Measurements from ENCODE around the gene ZNF750. TPM values are rescaled to one million over a fixed set of nuclear protein-coding genes. Genes with fewer than 3 reads are reported as not detected.

The ZNF750 gene
- total RNA-seq, 2 donors from 2014 or later = not detected

DNA sequence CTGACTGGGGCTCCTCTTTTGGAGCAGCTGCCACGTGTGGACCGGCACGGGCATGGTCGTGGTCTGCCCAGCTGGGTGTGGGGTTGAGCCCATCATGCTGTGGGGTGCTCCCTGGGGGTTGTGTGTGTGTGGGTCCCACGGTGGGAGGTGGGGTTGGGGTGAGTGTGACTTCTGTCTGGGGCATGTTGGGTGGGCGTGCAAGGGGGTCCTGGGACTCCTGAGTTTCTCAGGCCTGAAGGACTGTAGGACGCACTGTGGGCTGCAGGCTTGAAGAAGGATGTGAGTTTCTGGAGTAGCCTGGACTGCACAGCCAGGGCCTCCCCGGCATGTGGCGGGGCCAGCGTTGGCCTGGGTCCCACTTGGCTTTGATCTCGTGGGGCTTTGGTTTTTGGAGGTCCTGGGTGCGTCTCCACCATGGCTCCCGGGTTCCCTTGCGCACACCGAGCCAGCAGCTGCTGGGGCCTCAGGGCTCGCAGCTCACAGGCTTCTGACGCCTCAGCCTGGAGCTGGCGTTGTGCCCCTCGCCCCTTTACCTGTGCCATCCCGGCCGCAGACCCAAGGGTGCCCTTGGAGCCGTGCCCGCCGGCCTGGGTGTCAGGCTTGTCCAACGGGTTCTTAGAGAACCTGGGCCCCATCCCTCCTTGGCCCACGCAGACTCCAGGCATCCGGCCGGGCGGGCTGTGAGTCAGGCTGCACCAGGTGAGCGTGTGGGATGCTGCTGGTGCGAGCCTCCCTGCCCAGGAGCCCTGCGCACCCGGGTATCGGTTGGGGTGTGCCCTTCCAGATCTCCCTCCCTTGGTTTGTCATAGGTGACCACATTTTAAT, 34.4 kb upstream of the ZNF750 start:
- TF ChIP-seq, protein P1, sequence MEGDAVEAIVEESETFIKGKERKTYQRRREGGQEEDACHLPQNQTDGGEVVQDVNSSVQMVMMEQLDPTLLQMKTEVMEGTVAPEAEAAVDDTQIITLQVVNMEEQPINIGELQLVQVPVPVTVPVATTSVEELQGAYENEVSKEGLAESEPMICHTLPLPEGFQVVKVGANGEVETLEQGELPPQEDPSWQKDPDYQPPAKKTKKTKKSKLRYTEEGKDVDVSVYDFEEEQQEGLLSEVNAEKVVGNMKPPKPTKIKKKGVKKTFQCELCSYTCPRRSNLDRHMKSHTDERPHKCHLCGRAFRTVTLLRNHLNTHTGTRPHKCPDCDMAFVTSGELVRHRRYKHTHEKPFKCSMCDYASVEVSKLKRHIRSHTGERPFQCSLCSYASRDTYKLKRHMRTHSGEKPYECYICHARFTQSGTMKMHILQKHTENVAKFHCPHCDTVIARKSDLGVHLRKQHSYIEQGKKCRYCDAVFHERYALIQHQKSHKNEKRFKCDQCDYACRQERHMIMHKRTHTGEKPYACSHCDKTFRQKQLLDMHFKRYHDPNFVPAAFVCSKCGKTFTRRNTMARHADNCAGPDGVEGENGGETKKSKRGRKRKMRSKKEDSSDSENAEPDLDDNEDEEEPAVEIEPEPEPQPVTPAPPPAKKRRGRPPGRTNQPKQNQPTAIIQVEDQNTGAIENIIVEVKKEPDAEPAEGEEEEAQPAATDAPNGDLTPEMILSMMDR (IDR thresholded peaks at IDR 0.05) = no peak
- no peak for DNase-seq (ENCODE audit: low spot score)
- Histone ChIP-seq H3K27ac (no peak overlapping the region), H3K4me1 (peaks cover 0 to 31% of the 10 kb centered on the region in 2 donors), H3K27me3 (no peaks in the 10 kb centered on the region), H3K4me3 (no peak overlapping the region), H3K9me3 (no peaks in the 10 kb centered on the region), H3K36me3 (peaks cover 20% of the 10 kb centered on the region)

DNA sequence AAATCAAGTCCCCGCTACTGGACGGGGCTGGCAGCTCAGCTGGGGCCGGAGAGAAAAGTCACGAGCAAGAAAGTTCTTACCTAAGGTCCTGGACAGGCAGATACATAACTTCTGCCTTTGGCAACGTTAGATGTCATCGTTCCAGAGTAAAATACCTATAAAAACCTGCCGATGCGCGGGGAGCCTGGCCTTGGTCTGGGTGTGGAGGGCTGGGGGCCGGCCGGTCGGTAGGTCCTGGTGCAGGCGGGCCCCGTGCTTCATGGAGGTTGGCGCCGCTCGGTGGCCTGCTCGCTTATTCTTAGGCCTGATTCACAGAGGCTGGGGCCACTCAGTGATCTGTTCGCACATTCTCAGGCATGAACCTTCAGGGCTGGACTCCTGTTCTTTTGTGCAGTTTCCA, 33.7 kb upstream of the ZNF750 start:
- no peaks in the 10 kb centered on the region for H3K27me3 ChIP-seq
- H3K36me3 ChIP-seq = peaks cover 20% of the 10 kb centered on the region
- no peak overlapping the region for H3K4me3 ChIP-seq
- no peak for DNase-seq (ENCODE audit: low spot score)
- H3K4me1 ChIP-seq = peaks cover 0 to 31% of the 10 kb centered on the region in 2 donors
- TF ChIP-seq, protein P1 (IDR thresholded peaks at IDR 0.05) = no peak
- no peaks in the 10 kb centered on the region for H3K9me3 ChIP-seq
- H3K27ac ChIP-seq = no peak overlapping the region

DNA sequence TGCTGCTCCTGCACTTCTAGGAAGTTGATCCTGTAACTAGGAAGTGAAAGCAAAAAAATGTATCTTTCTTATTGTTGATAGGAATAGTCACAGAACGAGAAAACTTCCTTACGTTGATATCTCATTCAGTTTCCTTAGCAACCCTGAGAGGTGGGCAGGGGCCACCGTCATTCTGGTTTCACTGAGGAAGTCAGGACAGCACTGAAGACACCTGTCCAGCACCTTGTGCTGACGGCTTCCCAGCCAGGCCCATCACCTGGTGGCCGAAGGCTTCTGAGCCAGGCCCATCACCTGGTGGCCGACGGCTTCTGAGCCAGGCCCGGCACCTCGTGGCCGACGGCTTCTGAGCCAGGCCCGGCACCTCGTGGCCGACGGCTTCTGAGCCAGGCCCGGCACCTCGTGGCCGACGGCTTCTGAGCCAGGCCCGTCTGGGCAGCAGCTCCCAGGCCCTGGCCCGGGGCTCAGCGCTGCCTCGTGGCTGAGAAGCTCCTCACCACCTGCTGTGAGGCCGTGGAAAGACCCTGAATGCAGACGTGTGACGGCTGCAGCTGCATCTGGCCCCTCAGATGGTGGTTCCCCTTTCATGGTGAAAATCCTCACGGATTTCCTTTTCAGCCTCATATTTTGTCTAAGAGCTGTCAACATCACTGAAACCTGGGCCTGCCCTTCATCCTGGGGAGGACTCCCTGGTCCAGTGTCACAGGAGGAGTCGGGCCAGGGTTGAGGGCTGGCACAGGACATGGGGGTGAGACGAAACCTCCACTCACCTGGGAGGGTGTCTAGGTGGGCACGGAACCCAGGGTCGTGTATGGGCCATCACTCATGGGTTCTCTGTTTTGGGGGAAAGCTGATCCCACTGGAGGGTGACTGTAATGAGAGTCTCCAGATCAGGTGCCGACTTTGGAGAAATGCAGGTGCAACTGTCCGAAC, 33.0 kb upstream of the ZNF750 start:
- Histone ChIP-seq H3K27ac (no peak overlapping the region), H3K27me3 (no peaks in the 10 kb centered on the region), H3K9me3 (no peaks in the 10 kb centered on the region), H3K36me3 (peaks cover 20% of the 10 kb centered on the region), H3K4me1 (peaks cover 0 to 31% of the 10 kb centered on the region in 2 donors), H3K4me3 (no peak overlapping the region)
- TF ChIP-seq, protein P1 (IDR thresholded peaks at IDR 0.05) = no peak
- no peak for DNase-seq (ENCODE audit: low spot score)

DNA sequence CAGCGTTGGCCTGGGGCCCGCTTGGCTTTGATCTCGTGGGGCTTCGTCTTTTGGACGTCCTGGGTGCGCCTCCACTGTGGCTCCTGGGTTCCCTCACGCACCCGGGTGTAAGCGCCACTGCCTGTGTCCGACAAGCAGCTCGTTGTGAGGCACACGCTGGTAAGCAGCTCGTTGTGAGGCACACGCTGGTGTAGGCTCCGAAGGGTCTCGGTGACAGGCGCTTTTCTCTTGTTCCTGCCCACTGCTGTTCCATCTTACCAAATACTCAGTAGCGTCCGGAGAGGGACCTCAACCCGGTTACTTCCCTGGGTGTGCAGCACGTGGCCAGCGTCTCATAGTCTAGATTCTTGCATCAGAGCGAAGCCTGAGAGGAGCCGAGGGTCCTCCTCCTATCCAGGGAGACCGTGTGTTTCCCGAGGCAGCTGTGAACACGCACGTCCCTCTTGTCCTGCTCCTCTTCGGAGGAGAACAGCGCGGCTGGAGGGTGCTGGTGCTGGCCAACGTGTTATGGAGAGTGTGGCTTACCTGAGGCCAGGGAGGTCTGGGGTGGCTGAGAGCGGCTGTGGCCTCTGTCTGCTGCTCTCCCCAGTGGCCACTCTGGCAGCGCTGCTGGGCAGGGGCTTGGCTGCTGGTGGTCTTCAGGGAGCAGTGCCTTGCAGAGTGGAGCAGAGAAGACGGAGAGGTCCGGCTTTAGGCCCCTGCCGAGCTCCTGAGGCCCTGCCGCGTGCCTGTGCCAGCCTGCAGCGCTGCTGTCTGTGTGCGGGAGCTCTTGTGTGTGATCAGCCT, 32.1 kb upstream of the ZNF750 start:
- no peaks in the 10 kb centered on the region for H3K9me3 ChIP-seq
- peak overlapping the region; percentile 9 to 32 for H3K27ac ChIP-seq
- TF ChIP-seq, protein P1 (IDR thresholded peaks at IDR 0.05) = no peak
- peaks cover 0 to 29% of the 10 kb centered on the region in 2 donors for H3K4me1 ChIP-seq
- no peak overlapping the region for H3K4me3 ChIP-seq
- no peaks in the 10 kb centered on the region for H3K27me3 ChIP-seq
- H3K36me3 ChIP-seq = peaks cover 20% of the 10 kb centered on the region
- DNase-seq (ENCODE audit: low spot score) = no peak

DNA sequence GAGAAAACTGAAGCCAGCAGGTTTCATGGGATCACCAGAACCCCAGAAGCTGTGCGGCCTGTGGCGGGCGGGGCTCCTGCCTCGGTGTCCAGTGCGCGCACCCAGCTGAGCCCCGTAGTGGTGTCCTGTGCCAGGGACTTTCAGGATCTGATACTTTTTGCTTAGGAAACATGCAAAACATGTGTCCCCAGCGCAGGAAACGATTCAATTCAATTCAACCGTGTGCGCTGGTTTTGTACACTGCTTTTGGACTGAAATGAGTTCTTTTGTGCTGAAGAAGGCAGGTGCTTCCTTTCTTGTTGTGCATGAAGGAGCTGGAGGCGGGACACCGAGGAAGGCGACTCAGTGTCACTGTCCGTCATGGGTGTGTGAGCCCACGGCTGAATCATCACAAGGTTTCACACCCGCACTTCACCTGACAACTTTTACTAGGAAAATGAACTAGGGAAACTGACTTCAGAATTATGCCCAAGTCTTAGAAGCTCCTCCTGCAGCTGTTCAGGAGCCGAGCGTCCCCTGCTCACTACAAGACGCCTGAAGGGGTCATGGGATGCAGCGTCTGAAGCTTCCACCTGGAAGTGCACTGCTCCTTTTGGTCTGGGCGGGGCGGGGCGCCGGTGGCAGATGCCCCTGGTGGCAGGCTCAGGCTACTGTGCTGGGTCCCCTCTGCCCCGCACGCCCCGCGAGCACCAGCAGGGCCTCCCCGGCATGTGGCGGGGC, 31.4 kb upstream of the ZNF750 start:
- H3K4me1 ChIP-seq = peaks cover 0 to 29% of the 10 kb centered on the region in 2 donors
- H3K4me3 ChIP-seq = no peak overlapping the region

More for the DNA sequence above, 31.4 kb upstream of the ZNF750 start:
- H3K27ac ChIP-seq = peak overlapping the region; percentile 9 to 32
- H3K27me3 ChIP-seq = no peaks in the 10 kb centered on the region
- peaks cover 20% of the 10 kb centered on the region for H3K36me3 ChIP-seq
- DNase-seq (ENCODE audit: low spot score) = no peak
- H3K9me3 ChIP-seq = no peaks in the 10 kb centered on the region
- TF ChIP-seq, protein P1 (IDR thresholded peaks at IDR 0.05) = no peak
